Measurements from ENCODE around the gene DOK4.

DNA sequence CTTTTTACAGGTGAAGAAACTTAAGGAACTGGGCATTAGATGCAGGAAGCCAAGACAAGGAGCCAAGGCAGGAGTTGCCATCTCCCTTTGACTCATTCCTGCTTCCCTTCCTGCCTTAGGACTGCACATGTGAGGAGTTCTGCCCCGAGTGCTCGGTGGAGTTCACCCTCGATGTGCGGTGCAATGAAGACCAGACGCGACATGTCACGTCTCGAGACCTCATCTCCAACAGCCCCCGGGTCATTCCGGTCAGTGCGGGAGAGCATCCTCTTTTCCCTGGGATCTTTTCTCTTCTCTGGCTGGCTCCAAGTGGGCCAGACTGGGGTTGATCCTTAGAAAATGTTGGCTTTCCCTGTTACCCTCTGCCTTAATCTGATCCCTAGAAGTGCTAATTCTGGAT, 17.2 kb downstream of the DOK4 start:
- TF ChIP-seq, protein P1, sequence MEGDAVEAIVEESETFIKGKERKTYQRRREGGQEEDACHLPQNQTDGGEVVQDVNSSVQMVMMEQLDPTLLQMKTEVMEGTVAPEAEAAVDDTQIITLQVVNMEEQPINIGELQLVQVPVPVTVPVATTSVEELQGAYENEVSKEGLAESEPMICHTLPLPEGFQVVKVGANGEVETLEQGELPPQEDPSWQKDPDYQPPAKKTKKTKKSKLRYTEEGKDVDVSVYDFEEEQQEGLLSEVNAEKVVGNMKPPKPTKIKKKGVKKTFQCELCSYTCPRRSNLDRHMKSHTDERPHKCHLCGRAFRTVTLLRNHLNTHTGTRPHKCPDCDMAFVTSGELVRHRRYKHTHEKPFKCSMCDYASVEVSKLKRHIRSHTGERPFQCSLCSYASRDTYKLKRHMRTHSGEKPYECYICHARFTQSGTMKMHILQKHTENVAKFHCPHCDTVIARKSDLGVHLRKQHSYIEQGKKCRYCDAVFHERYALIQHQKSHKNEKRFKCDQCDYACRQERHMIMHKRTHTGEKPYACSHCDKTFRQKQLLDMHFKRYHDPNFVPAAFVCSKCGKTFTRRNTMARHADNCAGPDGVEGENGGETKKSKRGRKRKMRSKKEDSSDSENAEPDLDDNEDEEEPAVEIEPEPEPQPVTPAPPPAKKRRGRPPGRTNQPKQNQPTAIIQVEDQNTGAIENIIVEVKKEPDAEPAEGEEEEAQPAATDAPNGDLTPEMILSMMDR (IDR thresholded peaks at IDR 0.05 in 4 of 5, conservative IDR thresholded peaks at IDR 0.05 in 1 of 5), result no peak
- TF ChIP-seq POLR2A (IDR thresholded peaks at IDR 0.05), result no peak
